Suprapubic skin (tissue), 4 donors: ENCODE results near the gene AEBP1. TPM values are rescaled to one million over a fixed set of nuclear protein-coding genes. Genes with fewer than 3 reads are reported as not detected.

Experiments used
- DNase-seq, 2 donors: peaks; one replicate each; pipeline ENCODE4 v3.0.0-alpha.2; 2019; ENCODE audit warnings: low spot score in 2 of 2
- H3K27ac ChIP-seq: fragments of 200-600 bp; sonication (generic); one replicate; pipeline ENCODE4 v1.5.1; 2019
- H3K27me3 ChIP-seq: fragments of 200-600 bp; sonication (generic); one replicate; pipeline ENCODE4 v1.5.1; 2019
- H3K36me3 ChIP-seq: fragments of 200-600 bp; sonication (generic); one replicate; pipeline ENCODE4 v1.5.1; 2019
- H3K4me1 ChIP-seq: fragments of 200-600 bp; sonication (generic); one replicate; pipeline ENCODE4 v1.5.1; 2019
- H3K4me3 ChIP-seq: fragments of 200-600 bp; sonication (generic); one replicate; pipeline ENCODE4 v1.5.1; 2019; ENCODE audit warnings: mild to moderate bottlenecking
- H3K9me3 ChIP-seq: fragments of 200-600 bp; sonication (generic); one replicate; pipeline ENCODE4 v1.5.1; 2019
- EP300 ChIP-seq: sonication (generic); formaldehyde crosslinking; IDR thresholded peaks from one replicate; pipeline ENCODE4 v1.6.1; 2017; ENCODE audit warnings: antibody characterized with exemption
- POLR2A ChIP-seq, 2 donors: fragments of 450-650 bp; IDR thresholded peaks; one replicate each; pipeline ENCODE4 v1.6.1; 2017; ENCODE audit warnings: antibody characterized with exemption in 2 of 2, mild to moderate bottlenecking in 2 of 2, moderate library complexity in 2 of 2
- POLR2AphosphoS5 ChIP-seq, 3 donors: sonication (generic); formaldehyde crosslinking; IDR thresholded peaks; one replicate each; pipeline ENCODE4 v1.6.1; 2017; ENCODE audit warnings: antibody characterized with exemption in 3 of 3
- WGBS: methylation state at CpG from one replicate; pipeline ENCODE4 v1.1.5; 2018; 5-methylcytosine and 5-hydroxymethylcytosine counted together
- total RNA-seq, 4 donors: library from RNA; depleted of rRNA; stranded (reverse); fragments of >200 nt; gene quantifications; one replicate each; pipeline ENCODE4 v1.1.0, GENCODE V29; 2016
- TF ChIP-seq, protein P1 (sequence below), 2 donors: fragments of 200-600 bp in 1 of 2; fragments of 450-650 bp in 1 of 2; sonication (generic) in 1 of 2; IDR thresholded peaks; one replicate each; pipeline ENCODE4 v1.5.1; 2016 to 2019; ENCODE audit warnings: antibody characterized with exemption in 2 of 2, mild to moderate bottlenecking in 1 of 2, moderate library complexity in 1 of 2

The AEBP1 gene
- 10 to 100 TPM; 24.3 to 74.0 (median 43.3) TPM for total RNA-seq

DNA sequence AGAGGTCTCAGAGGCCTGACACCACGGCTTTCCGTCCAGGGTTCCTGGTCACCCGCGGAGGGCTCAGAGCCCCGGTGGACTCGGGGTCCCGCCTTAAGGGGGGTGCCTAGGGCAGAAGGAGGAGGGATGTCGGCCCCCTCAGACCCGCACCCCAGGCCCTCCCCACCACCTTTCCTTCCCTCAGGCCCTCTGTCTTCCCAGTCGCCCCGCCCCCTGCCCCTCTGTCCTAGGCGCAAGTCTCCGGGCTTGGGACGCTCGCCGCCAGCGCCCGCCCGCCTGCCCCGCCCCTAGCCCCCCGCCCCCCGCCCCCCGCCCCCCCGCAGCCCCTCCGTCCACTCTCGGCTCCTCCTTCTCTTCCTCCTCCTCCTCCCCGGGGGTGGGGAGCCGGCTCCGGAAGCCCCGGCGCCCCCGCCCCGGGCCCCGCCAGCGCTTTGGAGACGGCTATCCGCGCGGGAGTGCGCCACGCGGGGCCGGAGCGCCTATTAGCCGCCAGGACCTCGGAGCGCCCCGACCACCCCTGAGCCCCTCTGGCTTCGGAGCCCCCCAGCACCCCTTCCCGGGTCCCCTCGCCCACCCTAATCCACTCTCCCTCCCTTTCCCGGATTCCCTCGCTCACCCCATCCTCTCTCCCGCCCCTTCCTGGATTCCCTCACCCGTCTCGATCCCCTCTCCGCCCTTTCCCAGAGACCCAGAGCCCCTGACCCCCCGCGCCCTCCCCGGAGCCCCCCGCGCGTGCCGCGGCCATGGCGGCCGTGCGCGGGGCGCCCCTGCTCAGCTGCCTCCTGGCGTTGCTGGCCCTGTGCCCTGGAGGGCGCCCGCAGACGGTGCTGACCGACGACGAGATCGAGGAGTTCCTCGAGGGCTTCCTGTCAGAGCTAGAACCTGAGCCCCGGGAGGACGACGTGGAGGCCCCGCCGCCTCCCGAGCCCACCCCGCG lies at the start of gene AEBP1:
Gene AEBP1, plus strand, starts transcription at position 423 of the 937 bp plus-strand sequence. Its CDS starts 321 bp downstream, at position 744.
- Histone ChIP-seq H3K27me3 (peaks cover 6% of the 10 kb centered on the region), H3K9me3 (no peaks in the 10 kb centered on the region), H3K27ac (peak within 1 kb of the TSS; percentile 92), H3K4me3 (peak within 1 kb of the TSS; percentile 51), H3K36me3 (peaks cover 12% of the 10 kb centered on the region), H3K4me1 (peaks cover 55% of the 10 kb centered on the region)
- TF ChIP-seq EP300 (no peak), POLR2AphosphoS5 (IDR thresholded peaks at IDR 0.05) (no peak), POLR2A (IDR thresholded peaks at IDR 0.05) (no peak)
- TF ChIP-seq, protein P1, sequence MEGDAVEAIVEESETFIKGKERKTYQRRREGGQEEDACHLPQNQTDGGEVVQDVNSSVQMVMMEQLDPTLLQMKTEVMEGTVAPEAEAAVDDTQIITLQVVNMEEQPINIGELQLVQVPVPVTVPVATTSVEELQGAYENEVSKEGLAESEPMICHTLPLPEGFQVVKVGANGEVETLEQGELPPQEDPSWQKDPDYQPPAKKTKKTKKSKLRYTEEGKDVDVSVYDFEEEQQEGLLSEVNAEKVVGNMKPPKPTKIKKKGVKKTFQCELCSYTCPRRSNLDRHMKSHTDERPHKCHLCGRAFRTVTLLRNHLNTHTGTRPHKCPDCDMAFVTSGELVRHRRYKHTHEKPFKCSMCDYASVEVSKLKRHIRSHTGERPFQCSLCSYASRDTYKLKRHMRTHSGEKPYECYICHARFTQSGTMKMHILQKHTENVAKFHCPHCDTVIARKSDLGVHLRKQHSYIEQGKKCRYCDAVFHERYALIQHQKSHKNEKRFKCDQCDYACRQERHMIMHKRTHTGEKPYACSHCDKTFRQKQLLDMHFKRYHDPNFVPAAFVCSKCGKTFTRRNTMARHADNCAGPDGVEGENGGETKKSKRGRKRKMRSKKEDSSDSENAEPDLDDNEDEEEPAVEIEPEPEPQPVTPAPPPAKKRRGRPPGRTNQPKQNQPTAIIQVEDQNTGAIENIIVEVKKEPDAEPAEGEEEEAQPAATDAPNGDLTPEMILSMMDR (IDR thresholded peaks at IDR 0.05), result no peak
- DNase-seq, result no peak
- WGBS, result 8% methylated on average over 54 of the region's 87 CpGs

DNA sequence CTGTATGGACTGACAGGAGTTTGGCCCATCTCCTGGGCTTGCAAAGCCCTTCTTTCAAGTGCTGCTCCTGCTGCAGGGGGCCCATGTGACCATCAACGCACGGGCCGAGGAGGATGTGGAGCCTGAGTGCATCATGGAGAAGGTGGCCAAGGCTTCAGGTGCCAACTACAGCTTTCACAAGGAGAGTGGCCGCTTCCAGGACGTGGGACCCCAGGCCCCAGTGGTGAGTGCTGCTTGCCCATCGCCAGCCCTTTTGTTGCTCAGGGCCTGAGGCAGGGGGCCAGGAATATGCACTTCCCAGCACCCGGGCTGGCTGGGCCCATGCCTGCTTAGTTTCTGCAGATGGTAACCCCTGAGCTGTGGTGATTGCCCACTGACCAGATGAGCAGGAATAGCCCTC lies 47.5 kb upstream of the AEBP1 start:
- no peaks in the 10 kb centered on the region for H3K9me3 ChIP-seq
- 96% methylated on average over 4 of the region's 7 CpGs for WGBS
- H3K27ac ChIP-seq, result no peak overlapping the region
- H3K4me1 ChIP-seq, result no peaks in the 10 kb centered on the region
- DNase-seq, result peak; percentile 44 to 65
- H3K4me3 ChIP-seq, result no peak overlapping the region
- TF ChIP-seq EP300 (no peak), POLR2AphosphoS5 (IDR thresholded peaks at IDR 0.05) (no peak), POLR2A (IDR thresholded peaks at IDR 0.05) (no peak)
- peaks cover 96% of the 10 kb centered on the region for H3K36me3 ChIP-seq
- no peaks in the 10 kb centered on the region for H3K27me3 ChIP-seq

DNA sequence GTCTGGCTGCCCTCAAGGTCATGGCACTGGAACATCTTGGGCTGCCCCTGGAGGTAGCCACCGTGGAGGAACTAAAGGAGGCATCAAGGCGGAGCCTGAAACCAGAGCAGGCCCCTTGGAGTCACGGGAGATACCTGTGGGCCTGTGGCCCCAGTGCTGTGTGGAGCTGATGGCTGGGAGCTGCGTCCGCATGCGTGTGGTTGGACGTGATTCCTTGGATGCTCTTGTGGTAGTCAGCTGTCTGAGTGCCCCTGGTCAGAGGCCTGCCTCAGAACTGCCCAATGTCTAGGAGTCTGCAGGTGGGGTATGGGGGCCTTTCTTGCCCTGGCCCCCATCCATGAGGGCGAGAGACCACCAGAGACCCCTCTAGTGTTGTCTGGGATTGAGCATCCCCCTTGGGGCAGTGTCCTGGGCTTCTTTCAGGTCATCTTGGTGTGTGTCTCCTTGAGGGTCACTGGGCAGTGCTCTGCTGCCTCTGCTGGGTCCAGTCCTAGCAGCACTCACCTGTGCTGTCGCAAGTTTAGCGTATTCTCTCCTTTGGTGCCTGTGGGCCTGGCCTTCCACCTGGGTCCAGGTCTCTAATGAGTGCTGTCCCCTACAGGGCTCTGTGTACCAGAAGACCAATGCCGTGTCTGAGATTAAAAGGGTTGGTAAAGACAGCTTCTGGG lies 46.8 kb upstream of the AEBP1 start:
- no peaks in the 10 kb centered on the region for H3K9me3 ChIP-seq
- H3K27me3 ChIP-seq, result no peaks in the 10 kb centered on the region
- no peak overlapping the region for H3K27ac ChIP-seq
- DNase-seq, result peak; percentile 46 to 62
- H3K36me3 ChIP-seq, result peaks cover 96% of the 10 kb centered on the region
- 67% methylated on average over 2 of the region's 11 CpGs for WGBS
- no peak for TF ChIP-seq POLR2AphosphoS5 (IDR thresholded peaks at IDR 0.05)
- TF ChIP-seq, protein P1 (IDR thresholded peaks at IDR 0.05), result no peak
- H3K4me3 ChIP-seq, result no peak overlapping the region
- H3K4me1 ChIP-seq, result no peaks in the 10 kb centered on the region

DNA sequence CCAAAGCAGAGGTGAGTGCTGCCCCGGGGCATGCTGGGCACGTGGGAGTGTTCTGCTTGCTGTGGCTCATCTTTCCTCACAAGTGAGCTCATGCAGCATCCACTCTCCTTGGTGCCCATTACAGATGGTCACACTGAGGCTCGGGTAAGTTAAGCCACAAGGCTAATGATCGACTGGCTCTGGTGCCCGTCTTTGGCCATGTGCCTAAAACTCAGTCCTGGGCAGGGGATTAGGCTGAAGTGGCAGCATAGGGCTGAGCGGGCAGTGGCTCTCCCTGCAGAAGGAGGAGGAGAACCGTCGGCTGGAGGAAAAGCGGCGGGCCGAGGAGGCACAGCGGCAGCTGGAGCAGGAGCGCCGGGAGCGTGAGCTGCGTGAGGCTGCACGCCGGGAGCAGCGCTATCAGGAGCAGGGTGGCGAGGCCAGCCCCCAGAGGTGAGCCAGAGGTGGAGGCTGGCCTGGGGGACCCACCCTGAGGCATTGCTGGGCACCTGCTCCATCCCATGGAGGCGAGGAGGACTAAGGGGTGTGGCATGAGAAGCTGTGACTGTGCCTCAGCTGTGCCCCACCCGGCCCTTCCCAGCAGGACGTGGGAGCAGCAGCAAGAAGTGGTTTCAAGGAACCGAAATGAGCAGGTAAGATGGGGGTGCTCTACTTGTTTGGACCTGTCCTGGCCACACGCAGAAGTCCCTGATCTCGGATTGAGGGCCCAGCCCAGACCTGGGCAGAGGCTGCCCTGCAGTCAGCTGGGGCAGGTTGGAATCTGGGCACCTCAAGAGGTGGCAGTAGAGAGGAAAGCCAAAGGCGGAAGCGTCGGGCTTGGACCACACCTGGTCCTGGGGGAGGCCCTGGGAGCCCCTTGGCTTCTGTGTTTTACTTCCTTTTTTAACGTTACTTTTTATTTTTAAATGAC lies 46.0 kb upstream of the AEBP1 start:
- TF ChIP-seq EP300, result no peak
- no peak for TF ChIP-seq POLR2A (IDR thresholded peaks at IDR 0.05)
- TF ChIP-seq POLR2AphosphoS5 (IDR thresholded peaks at IDR 0.05), result no peak
- TF ChIP-seq, protein P1 (IDR thresholded peaks at IDR 0.05), result no peak
- H3K27me3 ChIP-seq, result no peaks in the 10 kb centered on the region
- DNase-seq, result peak; percentile 52 to 65
- peaks cover 90% of the 10 kb centered on the region for H3K36me3 ChIP-seq
- H3K9me3 ChIP-seq, result no peaks in the 10 kb centered on the region
- no peak overlapping the region for H3K27ac ChIP-seq
- H3K4me3 ChIP-seq, result no peak overlapping the region
- WGBS, result 83% methylated on average over 24 of the region's 30 CpGs
- H3K4me1 ChIP-seq, result no peaks in the 10 kb centered on the region

DNA sequence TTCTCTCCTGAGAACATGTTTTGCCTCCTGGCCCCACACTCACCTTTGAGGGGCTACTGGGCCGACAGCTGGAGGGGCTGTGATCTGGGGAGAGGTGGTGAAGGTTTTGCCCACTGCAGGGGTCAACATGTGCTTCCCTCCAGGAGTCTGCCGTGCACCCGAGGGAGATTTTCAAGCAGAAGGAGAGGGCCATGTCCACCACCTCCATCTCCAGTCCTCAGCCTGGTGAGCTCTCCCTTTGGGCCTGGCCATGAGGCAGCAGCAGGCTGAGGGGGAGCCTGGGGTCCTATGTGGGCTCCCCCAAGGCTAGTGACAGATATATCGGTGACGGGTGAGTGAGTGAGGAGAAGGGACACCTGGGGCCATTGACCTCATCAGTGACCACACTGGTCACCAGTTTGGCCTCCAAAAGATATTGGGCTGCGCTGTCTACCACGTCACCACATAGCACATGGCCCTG lies 45.4 kb upstream of the AEBP1 start:
- Histone ChIP-seq H3K4me3 (no peak overlapping the region), H3K27me3 (no peaks in the 10 kb centered on the region), H3K36me3 (peaks cover 84% of the 10 kb centered on the region), H3K9me3 (no peaks in the 10 kb centered on the region), H3K4me1 (no peaks in the 10 kb centered on the region), H3K27ac (no peak overlapping the region)
- DNase-seq, result peak; percentile 16 to 57
- 98% methylated on average over 7 of the region's 7 CpGs for WGBS
- no peak for TF ChIP-seq POLR2A (IDR thresholded peaks at IDR 0.05)
- no peak for TF ChIP-seq EP300
- TF ChIP-seq, protein P1 (IDR thresholded peaks at IDR 0.05), result no peak
- TF ChIP-seq POLR2AphosphoS5 (IDR thresholded peaks at IDR 0.05), result no peak
